CD14-positive monocyte (primary cell): ENCODE results near the gene FASTK. TPM values are rescaled to one million over a fixed set of nuclear protein-coding genes. Genes with fewer than 3 reads are reported as not detected.

Experiments
- DNase-seq, 3 donors: peaks; one replicate each; pipeline ENCODE4 v3.0.0-alpha.2; 2011 to 2022
- H2AFZ ChIP-seq: 2 replicates; pipeline ENCODE4 v1.6.0; 2012; ENCODE audit warnings: mild to moderate bottlenecking, low read depth, low read length, inconsistent platforms; ENCODE audit not compliant: insufficient read depth, poor library complexity, severe bottlenecking
- H3K27ac ChIP-seq, 2 donors: 1 replicate in 1 of 2; 2 replicates in 1 of 2; pipeline ENCODE4 v1.5.1; 2012 to 2013; ENCODE audit warnings: low read length in 2 of 2, control low read depth in 1 of 2, inconsistent platforms in 1 of 2, low read depth in 1 of 2, mild to moderate bottlenecking in 1 of 2
- H3K27me3 ChIP-seq, 2 donors: one replicate each; pipeline versions ENCODE4 v1.6.0 to v1.6.1; 2011 to 2013; ENCODE audit warnings: low read length in 2 of 2; ENCODE audit not compliant: control insufficient read depth in 2 of 2, insufficient read depth in 2 of 2
- H3K36me3 ChIP-seq, 2 donors: replicated peaks in 1 of 2; 1 replicate in 1 of 2; 2 replicates in 1 of 2; pipeline versions ENCODE4 v1.5.1 to v1.6.1; 2012 to 2013; ENCODE audit warnings: low read length in 2 of 2, control low read depth in 1 of 2, inconsistent platforms in 1 of 2, mild to moderate bottlenecking in 1 of 2; ENCODE audit not compliant: insufficient read depth in 2 of 2, control insufficient read depth in 1 of 2
- H3K4me1 ChIP-seq, 2 donors: 1 replicate in 1 of 2; 2 replicates in 1 of 2; pipeline versions ENCODE4 v1.5.1 to v1.6.1; 2012 to 2013; ENCODE audit warnings: low read length in 2 of 2, control low read depth in 1 of 2, inconsistent platforms in 1 of 2, mild to moderate bottlenecking in 1 of 2, moderate library complexity in 1 of 2; ENCODE audit not compliant: insufficient read depth in 2 of 2, control insufficient read depth in 1 of 2
- H3K4me2 ChIP-seq: replicated peaks from 2 replicates; pipeline ENCODE3; 2012; ENCODE audit warnings: low read length, moderate library complexity, mild to moderate bottlenecking; ENCODE audit not compliant: poor library complexity, severe bottlenecking; ENCODE audit errors: extremely low read depth
- H3K4me3 ChIP-seq, 3 experiments: fragments of 200-600 bp in 1 of 3; sonication (generic) in 1 of 3; replicated peaks in 1 of 3; 1 replicate in 2 of 3; 2 replicates in 1 of 3; pipeline ENCODE4 v1.5.1; 2011 to 2013; ENCODE audit warnings: low read length in 3 of 3, mild to moderate bottlenecking in 3 of 3, control low read depth in 2 of 3, low read depth in 2 of 3, inconsistent platforms in 1 of 3, moderate library complexity in 1 of 3
- H3K79me2 ChIP-seq: 2 replicates; pipeline ENCODE4 v1.6.0; 2012; ENCODE audit warnings: mild to moderate bottlenecking, control low read depth, inconsistent platforms, low read length, moderate library complexity; ENCODE audit not compliant: insufficient read depth
- H3K9ac ChIP-seq: 2 replicates; pipeline ENCODE4 v1.6.0; 2017; ENCODE audit warnings: low read length, mild to moderate bottlenecking; ENCODE audit not compliant: insufficient read depth, poor library complexity, severe bottlenecking
- H3K9me3 ChIP-seq, 2 donors: replicated peaks in 1 of 2; 1 replicate in 1 of 2; 2 replicates in 1 of 2; pipeline versions ENCODE4 v1.5.1 to v1.6.1; 2012 to 2013; ENCODE audit warnings: low read length in 2 of 2, control low read depth in 1 of 2; ENCODE audit not compliant: control insufficient read depth in 1 of 2, insufficient read depth in 1 of 2
- H4K20me1 ChIP-seq: 2 replicates; pipeline ENCODE4 v1.6.0; 2012; ENCODE audit warnings: mild to moderate bottlenecking, low read length, control low read depth, moderate library complexity; ENCODE audit not compliant: insufficient read depth
- H3K27ac Mint-ChIP-seq, 7 donors: one replicate each; pipeline ENCODE4 v1.8.0; 2020; ENCODE audit warnings: mild to moderate bottlenecking in 7 of 7, mixed read lengths in 7 of 7, moderate library complexity in 6 of 7, inconsistent platforms in 2 of 7
- H3K27me3 Mint-ChIP-seq, 3 donors: one replicate each; pipeline ENCODE4 v1.8.0; 2021 to 2022; ENCODE audit warnings: low read depth in 3 of 3, mild to moderate bottlenecking in 3 of 3, mixed read lengths in 3 of 3, moderate library complexity in 3 of 3, inconsistent platforms in 1 of 3
- H3K36me3 Mint-ChIP-seq, 2 donors: one replicate each; pipeline ENCODE4 v1.8.0; 2020; ENCODE audit warnings: mixed read lengths in 2 of 2, inconsistent platforms in 1 of 2, mild to moderate bottlenecking in 1 of 2
- H3K4me1 Mint-ChIP-seq: one replicate; pipeline ENCODE4 v1.8.0; 2020; ENCODE audit warnings: mild to moderate bottlenecking, mixed read lengths
- H3K4me3 Mint-ChIP-seq, 2 donors: one replicate each; pipeline ENCODE4 v1.8.0; 2020; ENCODE audit warnings: mild to moderate bottlenecking in 2 of 2, mixed read lengths in 2 of 2, moderate library complexity in 1 of 2
- H3K9me3 Mint-ChIP-seq, 7 donors: one replicate each; pipeline ENCODE4 v1.8.0; 2020 to 2022; ENCODE audit warnings: mixed read lengths in 7 of 7, mild to moderate bottlenecking in 6 of 7, moderate library complexity in 6 of 7, inconsistent platforms in 2 of 7
- CTCF ChIP-seq: fragments of 200-600 bp; IDR thresholded peaks from one replicate; pipeline ENCODE4 v1.8.0; 2022; ENCODE audit warnings: antibody characterized with exemption, mild to moderate bottlenecking
- whole genome bisulfite sequencing: methylation state at CpG from one replicate; pipeline ENCODE4 v1.1.5; 2013; ENCODE audit warnings: missing lambda C conversion rate; ENCODE audit not compliant: insufficient coverage; 5-methylcytosine and 5-hydroxymethylcytosine counted together
- intact Hi-C, 2 donors: fragments of 100-400 bp; cut with micrococcal nuclease; formaldehyde crosslinking; loops; one replicate each; pipeline versions ENCODE4 v1.15.0 to v1.15.1; 2023
- polyA plus RNA-seq, 3 donors: library from polyadenylated mRNA; depleted of rRNA in 1 of 3; unstranded in 2 of 3; stranded (reverse) in 1 of 3; fragments of 300-500 nt in 2 of 3; fragments of >200 nt in 1 of 3; fragmentation: Illumina TruSeq in 2 of 3; gene quantifications; 1 replicate in 2 of 3; 2 replicates in 1 of 3; pipeline ENCODE4 v1.2.3, GENCODE V29; 2012 to 2021

The FASTK gene
- polyA plus RNA-seq, 3 donors, result 34.7 to 110 (median 38.6) TPM

GRCh38 chr7:151057989-151058780 is 22.4 kb downstream of the FASTK start:
- peak overlapping the region; percentile 98 for H3K4me2 ChIP-seq
- Mint-ChIP-seq H3K36me3 (peaks cover 15 to 23% of the 10 kb centered on the region in 2 donors), H3K9me3 (no peaks in the 10 kb centered on the region), H3K27me3 (peaks cover 0 to 2% (median 1%) of the 10 kb centered on the region in 3 donors), H3K4me1 (peaks cover 41% of the 10 kb centered on the region), H3K4me3 (peak overlapping the region; percentile 93 to 98), H3K27ac (peak overlapping the region; percentile 82 to 93 (median 89))
- 3% methylated on average over 32 of the region's 46 CpGs for WGBS
- intact Hi-C loops, result loop anchor here (2.0 kb wide), 4 partner anchors 23 to 53 kb away; partner anchors contain the start of genes AGAP3 (in 1 of the 2) and FASTK (in 1 of the 2)
- H3K36me3 ChIP-seq, result peaks cover 4 to 13% of the 10 kb centered on the region in 2 donors
- H3K27me3 ChIP-seq, result no peaks in the 10 kb centered on the region
- peak overlapping the region; percentile 87 for H2AFZ ChIP-seq
- peak overlapping the region; percentile 82 to 89 for H3K27ac ChIP-seq
- peaks cover 36% of the 10 kb centered on the region for H4K20me1 ChIP-seq
- no peak for TF ChIP-seq CTCF
- peaks cover 38% of the 10 kb centered on the region for H3K79me2 ChIP-seq
- H3K9ac ChIP-seq, result peak overlapping the region; percentile 59
- DNase-seq, result peak; percentile 97 to 99 (median 98)
- peak overlapping the region; percentile 66 to 97 (median 94) for H3K4me3 ChIP-seq
- no peaks in the 10 kb centered on the region for H3K9me3 ChIP-seq
- peaks cover 41 to 50% of the 10 kb centered on the region in 2 donors for H3K4me1 ChIP-seq

- H3K4me2 ChIP-seq, result peak within 1 kb of the TSS; percentile 98
- peak; percentile 15 to 44 (median 24) for DNase-seq
- 0% methylated on average over 30 of the region's 30 CpGs for WGBS
- peak within 1 kb of the TSS; percentile 66 to 97 (median 94) for H3K4me3 ChIP-seq
- peak within 1 kb of the TSS; percentile 87 for H2AFZ ChIP-seq
- peaks cover 38% of the 10 kb centered on the region for H3K79me2 ChIP-seq
- Mint-ChIP-seq H3K27ac (peak within 1 kb of the TSS; percentile 86 to 93 (median 89)), H3K4me1 (peaks cover 47% of the 10 kb centered on the region), H3K36me3 (peaks cover 18 to 21% of the 10 kb centered on the region in 2 donors), H3K27me3 (peaks cover 0 to 2% (median 1%) of the 10 kb centered on the region in 3 donors), H3K9me3 (no peaks in the 10 kb centered on the region), H3K4me3 (peak within 1 kb of the TSS; percentile 93 to 98)
- peak within 1 kb of the TSS; percentile 82 to 89 for H3K27ac ChIP-seq
- H3K4me1 ChIP-seq, result peaks cover 47 to 56% of the 10 kb centered on the region in 2 donors
- no peak for TF ChIP-seq CTCF
- peak within 1 kb of the TSS; percentile 59 for H3K9ac ChIP-seq
- H4K20me1 ChIP-seq, result peaks cover 30% of the 10 kb centered on the region
- peaks cover 2 to 11% of the 10 kb centered on the region in 2 donors for H3K36me3 ChIP-seq
- intact Hi-C loops, result no loop called here
- H3K27me3 ChIP-seq, result no peaks in the 10 kb centered on the region
- H3K9me3 ChIP-seq, result no peaks in the 10 kb centered on the region
Measured at GRCh38 chr7:151057506-151057988, 23.1 kb downstream of the FASTK start, which contains the start of gene CDK5. TSS of gene CDK5 (minus strand) at chr7:151057897. CDS start at chr7:151057848, 49 bp downstream.
